CD1c-positive myeloid dendritic cell (primary cell): ENCODE data around the gene DLD.
"Not testable (repeated sequence)": the region's sequence is repeated elsewhere in the genome, so short reads cannot be mapped to it uniquely, and the experiment has no call there.

Experiments used
- DNase-seq: peaks from one replicate; pipeline ENCODE4 v3.0.0-alpha.2; 2016; ENCODE audit errors: extremely low spot score

The DLD gene

DNA sequence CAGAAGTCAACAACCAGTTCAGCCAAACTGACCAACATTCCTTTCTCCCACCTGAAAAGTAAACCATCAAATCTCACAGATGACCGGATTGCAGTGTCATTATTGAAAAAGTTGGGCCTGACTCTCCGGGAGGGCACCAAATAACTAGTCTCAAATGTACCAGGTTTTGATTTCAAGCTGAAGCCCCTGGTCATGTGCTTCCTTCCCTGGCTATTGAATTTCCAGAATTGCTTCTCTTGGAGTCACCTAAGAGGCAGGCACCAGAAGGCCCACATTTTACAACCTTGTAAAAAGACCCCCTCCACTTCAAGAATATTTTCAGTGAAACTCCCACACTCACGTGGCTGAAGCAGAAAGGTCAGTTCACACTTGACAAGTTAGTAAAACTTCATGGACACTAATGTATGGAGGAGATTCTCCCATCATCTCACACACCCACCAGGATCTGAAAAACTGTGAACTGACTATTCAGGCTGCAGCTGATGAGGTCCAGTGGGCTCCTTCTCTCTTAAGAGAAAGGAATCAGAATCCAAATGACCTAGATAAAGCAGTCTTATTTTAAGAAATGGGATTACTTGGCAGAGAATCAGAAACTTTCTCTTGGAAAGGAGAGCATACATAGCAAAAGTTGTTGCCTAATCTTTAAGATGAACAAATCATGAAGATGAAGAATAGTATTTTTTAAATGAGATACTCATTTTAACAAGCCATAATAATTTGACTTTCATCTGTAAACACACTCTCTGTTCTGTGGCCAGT lies 53.6 kb downstream of the DLD start:
- no peak for DNase-seq

DNA sequence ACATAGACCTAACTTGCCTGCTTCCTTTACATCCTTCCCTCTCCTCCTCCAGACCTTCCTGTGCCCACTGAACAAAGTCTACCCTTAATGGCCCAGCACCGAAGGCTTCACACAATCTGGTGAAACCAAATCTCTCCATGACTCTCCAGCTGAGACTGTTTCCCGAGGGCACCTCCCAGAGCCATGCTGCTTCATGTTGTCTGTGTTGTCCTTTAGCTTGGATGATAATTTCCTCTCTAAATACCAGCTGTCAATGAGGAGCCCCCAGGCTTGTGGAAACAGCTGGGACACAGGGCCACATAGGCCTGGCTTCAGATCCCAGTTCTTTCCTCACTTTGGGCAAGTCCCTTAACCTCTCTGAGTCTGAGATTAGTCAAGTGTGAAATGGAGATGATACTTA lies 54.3 kb downstream of the DLD start:
- no peak for DNase-seq

DNA sequence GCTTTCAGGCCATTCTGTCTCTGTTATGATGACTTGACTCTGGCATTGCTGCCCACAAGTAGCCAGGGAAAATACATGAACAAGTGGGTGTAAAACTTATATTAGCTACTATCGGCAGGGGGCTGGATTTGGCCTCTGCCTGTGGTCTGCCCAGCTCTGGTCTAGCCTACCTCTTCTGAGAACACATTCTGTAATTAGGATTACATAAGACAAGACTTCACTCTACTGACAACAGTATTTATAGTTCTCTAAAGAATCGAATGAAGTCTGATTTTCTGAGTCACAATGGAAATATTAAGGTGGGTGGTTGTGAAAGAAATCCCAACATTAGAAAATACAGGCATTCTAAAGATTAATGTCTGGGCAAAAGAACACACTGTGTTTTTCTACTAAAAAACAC lies 55.5 kb downstream of the DLD start:
- no peak for DNase-seq

DNA sequence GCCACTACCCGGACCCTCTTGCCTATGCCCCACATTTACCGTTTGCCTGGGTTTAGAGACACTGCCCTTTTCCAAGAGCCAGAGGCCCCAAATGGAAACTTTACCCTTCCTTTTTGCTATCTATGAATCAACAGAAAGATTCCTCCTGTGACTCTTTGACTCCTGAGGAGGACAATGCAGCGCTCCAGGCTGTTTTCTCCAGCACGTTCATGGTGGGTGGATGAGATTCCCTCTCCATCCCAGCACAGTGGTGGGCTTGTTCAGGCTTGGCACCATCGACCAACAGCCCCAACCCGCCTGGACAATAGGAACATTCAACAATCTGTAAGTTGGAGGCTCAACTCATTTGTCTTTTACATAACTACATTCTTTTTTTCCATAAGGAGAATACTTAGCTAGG lies 55.9 kb downstream of the DLD start:
- DNase-seq: no peak

DNA sequence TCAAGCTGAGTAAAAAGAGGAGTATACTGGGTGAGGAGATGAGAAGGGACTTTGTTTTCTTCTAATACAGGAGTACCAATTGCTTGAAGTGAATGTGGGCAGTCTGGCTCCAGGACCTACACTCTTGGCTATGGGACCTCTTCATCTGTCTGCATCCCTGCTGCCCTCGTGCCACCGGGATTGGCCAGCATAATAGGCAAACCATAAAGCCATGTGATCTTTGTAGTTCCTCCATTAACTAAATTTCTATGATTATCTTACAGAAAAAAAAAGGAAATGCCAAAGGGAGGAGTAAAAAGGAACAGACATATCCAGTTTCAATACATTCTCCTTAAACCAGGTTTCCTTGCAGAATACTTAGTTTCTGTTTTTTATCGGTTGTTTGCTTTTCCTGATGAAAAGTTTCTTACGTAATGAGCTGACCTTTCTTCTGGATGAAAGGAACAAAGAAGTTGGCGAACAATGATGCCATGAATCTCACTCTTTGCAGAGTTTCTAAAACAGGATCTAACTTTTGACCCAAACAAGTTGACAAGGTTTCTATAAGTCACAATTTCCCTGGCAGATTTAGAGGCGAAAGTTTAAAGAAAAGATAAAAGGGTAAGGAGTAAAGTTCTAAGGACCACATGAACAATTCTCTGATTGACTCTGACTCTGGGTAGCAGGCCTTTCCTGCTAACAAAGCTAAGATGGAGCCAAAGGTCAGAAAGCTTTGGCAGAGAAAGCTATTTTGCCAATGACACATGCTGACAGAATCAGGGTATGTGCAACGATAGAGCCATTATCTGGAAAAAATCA lies 57.9 kb downstream of the DLD start:
- no peak for DNase-seq

DNA sequence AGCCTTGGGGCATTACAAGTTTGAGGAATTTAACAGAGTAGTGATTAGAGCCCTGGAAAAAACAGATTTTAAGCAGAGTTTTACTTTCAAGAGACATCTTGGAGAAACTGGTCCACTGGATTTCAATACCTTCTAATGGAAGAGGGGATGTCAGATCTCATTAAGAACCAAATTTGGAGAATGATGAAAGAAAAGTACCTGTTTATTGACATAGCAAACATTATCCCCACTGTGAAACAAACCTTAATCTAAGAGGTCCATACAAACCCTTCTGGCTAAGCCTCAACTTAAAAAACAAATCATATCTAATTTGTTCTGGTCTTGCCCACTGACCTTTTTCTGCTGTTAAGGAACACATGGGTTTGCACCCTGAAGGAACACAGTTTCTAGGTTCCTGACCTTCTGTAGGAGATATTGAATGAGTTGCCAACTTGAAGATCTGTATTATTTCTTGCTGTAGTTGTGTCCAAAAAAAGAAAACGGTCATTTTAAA lies 58.5 kb downstream of the DLD start:
- DNase-seq: no peak

DNA sequence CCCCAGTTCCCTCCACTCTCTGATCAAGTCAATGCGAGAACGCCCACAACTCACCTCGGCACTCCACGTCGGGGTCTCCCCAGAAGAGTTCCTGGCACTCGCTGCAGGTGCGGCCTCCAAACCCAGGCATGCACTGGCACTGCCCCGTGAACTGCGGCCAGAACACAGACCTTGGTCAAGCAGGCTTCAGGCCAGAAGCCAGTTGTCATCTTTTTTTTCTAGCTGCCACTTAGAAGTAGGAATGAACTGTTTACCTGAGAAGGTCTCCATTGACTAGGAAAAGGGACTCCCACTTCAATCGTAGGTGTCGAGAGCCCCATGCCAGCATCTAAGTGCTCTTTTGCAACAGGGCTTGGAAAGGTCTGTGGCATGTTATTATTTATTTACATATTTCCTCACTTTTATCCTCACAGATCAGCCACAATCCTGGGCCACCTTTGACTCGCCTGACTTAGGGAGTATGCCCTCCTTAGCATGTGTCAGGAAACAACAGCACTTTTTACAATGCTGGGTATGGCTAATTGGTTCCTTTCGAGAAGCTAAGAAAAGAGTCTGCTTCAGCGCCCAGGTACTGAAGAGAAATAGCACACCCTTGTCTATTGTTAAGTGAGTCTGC lies 60.3 kb downstream of the DLD start:
- no peak for DNase-seq

DNA sequence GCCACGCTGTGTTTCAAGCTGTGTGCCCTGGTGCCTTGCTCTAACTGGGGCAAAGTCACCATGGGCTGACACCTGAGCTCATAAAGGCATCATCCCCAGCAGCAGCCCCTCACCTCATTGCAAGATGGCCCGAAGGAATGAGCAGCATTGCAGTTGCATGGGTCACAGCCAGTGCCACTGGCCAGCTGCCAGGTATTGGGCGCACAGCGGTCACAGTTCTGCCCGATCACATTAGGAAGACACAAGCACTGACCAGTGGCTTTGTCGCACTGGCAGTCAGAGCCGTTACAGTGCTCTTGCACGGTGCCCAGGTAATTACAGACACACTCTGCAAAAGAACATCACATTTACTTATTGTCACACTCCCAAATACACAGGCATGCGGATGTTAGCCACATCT lies 60.9 kb downstream of the DLD start:
- no peak for DNase-seq

DNA sequence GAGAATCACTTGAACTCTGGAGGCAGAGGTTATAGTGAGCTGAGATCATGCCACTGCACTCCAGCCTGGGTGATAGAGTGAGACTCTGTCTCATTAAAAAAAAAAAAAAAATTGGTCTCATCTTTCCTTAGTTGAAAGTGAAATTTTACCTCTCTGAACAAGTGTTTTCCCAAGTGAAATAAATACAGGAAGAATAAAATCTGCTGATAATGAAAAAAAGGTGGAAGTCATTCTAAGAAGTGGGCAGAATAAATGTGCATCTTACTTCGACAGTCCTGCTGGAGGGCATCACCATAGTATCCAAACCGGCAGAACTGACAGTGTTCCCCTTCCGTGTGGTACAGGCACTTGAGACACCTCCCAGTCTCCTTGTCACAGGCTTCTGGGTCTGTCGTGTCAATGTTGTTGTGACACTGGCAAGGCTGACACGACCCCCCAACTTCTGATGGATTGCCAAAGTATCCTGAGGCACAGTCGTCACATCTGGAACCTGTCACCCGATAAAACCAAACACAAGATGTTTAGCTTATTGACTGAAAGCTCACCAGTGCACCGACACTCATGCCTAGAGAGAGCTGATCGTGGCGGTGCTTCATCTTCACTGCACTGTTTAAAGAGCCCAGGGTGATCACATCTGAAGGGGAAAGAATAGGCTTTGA lies 62.4 kb downstream of the DLD start:
- DNase-seq: no peak

DNA sequence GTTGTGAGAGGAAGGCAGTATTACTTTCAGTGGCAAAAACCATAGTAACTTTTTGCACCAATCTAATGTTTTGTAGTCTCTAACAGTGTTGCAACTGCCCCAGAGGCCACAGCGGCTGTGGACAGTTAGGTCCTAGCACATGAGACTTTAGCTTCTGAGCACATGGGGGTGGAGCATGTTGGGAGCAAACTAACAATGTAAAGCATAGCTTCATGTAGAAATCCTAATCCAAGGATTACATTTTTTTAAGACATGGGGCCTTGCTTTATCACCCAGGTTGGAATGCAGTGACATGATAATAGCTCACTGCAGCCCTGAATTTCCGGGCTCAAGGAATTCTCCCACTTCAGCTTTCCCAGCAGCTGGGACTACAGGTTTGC lies 62.9 kb downstream of the DLD start:
- no peak for DNase-seq

DNA sequence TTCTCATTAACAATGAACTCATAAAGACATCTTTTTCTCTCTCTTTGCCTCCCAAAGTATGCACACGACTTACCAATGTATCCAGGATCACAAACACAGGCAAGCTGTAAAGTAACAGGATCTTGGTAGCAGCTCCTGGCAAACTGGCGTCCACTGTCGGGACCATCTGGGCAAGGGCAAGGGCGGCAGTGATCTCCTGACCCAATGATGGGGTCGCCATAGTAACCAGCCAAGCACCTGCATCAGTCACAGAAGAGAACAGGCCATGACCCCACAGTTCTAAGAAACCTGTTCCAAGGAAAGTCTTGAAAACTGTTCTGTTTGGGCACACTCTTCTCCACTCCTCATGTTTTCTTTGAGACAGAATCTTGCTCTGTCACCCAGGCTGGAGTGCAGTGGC lies 64.4 kb downstream of the DLD start:
- no peak for DNase-seq

DNA sequence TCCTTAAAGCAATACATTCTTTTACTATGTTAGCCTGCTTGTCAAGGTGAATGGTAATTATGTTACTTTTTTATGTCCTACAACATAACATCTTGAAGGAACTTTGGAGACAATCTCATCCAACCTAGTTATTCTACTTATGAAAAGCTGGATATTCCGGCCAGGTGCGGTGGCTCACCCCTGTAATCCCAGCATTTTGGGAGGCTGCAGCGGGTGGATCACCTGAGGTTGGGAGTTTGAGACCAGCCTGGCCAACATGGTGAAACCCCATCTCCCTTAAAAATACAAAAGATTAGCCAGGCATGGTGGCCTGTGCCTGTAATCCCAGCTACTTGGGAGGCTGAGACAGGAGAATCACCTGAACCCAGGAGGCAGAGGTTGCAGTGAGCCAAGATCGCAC lies 66.0 kb downstream of the DLD start:
- DNase-seq: not testable (repeated sequence)

DNA sequence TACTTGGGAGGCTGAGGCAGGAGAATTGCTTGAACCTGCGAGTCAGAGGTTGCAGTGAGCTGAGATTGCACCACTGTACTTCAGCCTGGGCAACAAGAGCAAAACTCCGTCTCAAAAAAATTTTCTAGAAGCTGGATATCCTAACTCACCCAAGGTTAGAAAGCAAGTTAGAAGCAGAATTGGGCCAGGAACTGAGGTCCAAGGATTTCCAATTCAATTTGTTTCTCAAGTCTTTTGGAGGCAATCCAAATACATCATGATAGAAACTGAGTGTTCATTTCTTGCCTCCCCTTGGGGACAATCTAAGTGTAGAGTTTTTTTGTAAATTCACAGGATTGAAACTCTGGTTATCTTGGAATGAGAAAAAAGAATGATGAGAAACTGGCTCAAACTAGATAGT lies 66.5 kb downstream of the DLD start:
- DNase-seq: no peak

DNA sequence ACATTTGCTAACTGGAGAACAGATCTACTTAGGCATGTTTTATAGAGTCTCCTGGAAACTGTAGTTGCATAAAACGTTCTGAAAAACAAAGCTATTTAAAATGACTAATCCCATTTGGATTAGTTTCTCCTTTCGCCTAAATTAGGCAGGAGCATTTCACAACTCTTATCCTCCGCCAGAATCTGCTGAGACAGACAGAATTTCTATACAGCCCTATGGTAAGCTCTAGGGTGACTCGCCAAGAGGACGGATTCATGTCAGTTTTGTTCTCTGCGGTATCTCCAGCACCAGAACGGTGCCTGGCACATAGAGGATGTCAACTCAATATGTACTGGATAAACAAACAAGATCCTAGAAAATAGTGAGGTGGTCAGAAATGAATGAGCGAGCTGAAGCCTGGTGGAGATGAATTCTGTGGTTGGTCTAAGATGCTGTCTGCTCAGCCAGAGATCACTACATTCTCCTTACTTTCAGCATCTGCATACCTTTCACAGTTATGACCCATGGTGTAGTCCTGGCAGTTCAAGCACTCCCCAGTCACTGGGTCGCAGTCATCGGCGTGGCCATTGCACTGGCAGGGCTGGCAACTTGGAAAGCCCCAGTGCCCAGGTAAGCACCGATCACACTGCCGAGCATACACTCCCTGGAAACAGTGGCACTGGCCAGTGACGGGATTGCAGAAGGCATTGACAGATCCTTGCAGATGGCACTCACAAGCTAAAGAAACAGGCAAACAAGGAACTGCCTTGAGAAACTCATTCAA lies 68.0 kb downstream of the DLD start:
- no peak for DNase-seq

DNA sequence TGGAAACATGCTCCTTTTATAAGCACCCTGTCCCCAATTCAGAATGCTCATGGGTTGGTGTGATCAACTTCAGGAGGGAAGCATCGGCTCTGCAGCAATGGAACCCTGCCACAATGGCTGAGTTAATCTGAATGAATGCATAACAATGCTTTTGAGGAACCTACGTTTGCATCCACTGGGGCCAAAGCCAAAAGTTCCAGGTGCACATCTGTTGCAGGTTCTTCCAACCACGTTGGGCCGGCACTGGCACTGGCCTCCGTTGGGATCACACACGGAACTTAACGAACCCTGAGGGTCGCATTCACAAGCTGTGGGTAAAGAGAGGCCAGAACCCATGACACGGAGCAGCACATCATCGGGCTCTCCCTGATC lies 68.5 kb downstream of the DLD start:
- DNase-seq: no peak

DNA sequence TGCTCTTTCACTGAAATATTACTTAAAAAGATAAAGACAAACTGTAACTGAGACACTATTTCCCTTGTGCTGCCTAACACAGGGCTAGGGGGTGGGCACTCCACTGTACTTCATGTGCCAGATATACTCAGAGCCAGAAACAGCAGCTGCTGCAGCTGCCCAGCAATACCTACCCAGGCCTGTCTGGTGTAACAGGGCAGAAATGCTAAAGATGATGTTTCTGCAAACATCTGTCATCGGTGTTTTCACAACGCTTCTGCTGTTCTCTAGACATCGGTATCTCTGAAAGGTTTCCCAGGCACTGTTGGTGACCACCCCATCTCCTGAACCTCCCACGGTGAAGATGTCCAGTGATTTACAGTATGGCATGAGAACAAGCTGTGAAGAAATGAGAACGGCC lies 69.3 kb downstream of the DLD start:
- DNase-seq: no peak

DNA sequence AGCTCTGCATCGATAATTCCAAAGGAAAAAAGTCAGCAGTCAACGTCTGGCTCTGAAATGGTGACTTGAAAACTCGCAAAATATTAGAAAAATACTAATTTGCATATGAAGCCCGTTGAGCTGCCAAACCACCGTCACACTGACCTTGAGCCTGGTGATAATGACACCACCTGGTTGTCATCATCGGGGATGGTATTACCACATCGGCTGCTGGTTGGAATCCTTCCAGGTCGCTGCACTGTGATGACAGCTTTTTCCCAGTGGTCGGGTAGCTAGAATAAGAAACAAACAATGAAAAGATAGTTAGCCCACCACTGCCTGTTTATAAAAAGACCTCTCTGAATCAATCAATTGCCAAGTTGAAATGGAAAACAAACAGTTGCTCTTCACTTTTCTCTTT lies 70.4 kb downstream of the DLD start:
- no peak for DNase-seq

DNA sequence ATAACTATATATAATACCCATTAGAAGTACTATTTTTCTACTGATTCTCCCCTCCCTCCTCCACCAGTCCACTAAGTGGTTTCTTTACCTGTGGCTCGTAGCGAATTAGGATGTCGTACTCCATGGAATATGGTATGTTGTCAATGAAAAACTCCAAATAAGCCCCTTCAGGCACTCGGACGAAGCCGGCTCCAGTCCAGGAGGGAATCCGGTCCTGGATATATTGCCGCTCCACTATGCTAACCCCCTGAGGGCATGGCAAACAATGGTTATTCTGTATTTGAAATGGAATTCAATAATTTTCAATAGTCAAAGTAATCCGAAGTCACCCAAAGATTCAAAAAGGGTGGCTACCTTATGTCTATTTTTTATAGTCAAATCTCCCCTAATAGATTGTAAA lies 71.8 kb downstream of the DLD start:
- DNase-seq: no peak

DNA sequence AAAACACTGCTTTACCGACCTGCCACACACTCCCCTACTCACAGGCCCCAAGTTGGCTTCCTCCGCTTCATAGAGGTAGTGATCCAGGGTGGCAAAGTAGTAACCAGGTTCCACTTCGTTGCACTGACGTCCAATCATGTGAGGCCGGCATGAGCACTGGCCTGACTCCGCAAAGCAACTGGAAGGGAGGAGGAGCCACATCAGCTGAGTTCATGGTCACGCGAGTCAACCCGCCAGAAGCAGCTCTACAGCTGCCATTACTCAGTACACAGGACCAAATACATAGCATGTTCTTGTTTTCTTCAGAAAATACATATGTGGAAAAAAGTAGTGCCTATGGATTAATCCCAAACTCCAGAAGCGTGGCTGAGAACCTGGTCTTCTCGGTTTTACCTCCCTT lies 73.5 kb downstream of the DLD start:
- DNase-seq: no peak

DNA sequence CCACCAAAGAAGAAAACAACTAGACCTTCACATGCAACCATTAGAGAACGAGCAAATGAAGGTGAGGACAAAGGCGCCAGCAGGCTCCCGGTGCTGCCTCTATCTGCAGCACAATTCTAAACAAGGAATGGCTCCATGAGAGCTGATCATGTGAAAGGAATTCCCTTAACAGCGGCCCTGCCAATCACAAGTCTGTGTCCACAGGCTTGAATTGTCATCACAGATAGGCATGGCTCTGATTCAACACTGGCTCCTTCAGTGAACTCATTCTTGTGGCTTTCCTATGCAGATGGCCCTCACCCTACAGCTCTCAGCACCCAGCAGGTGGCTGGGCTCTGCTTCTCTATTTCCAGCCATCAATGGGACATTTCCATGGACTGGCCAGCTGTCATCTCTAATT lies 75.7 kb downstream of the DLD start:
- DNase-seq: no peak

DNA sequence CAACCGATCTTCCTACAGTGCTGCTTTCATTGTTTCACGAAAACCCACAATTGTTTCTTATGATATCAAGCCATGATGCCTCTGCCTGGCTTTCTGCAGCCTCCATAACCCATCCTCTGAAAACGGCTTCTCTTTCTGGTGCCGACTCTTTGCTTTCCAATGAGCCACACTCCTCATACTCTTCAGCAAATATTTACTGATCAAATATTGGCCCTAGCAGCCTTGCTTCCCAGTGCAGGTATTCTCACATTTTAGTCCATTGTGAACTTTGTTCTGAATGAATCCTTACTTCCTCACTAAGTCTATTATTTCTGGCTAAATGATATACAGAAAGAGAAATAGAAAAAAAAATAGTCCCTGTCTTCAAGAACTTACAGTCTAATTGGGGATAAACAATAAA lies 76.4 kb downstream of the DLD start:
- no peak for DNase-seq

DNA sequence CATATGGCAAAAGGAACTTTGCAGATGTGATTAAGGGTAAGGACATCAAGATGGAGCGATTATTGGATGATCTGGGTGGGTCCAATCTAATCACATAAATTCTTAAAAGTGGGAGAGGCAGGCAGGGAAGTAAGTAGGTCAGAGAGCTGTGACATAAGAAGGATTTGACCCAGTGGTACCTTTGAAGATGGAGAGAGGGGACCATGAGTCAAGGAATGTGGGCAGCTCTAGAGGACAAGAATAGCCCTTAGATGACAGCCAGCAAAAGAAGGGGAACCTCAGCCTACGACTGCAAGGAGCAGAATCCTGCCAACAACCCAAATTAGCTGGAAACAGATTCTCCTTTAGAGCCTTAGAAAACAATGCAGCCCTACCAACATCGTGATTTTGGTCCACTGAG lies 77.5 kb downstream of the DLD start:
- DNase-seq: no peak
